Heart left ventricle (tissue), 16 donors: ENCODE measurements around the gene LRRC37B. TPM values are rescaled to one million over a fixed set of nuclear protein-coding genes. Genes with fewer than 3 reads are reported as not detected.

ENCODE experiments used
- ATAC-seq, 4 donors: fragments of 200-7000 bp; cut with Tn5 transposase; one replicate each; pipeline ENCODE4 v1.9.1; 2020 to 2022; ENCODE audit warnings: moderate library complexity in 4 of 4, mild to moderate bottlenecking in 3 of 4, moderate number of reproducible peaks in 1 of 4
- DNase-seq, 5 donors: peaks; one replicate each; pipeline ENCODE4 v3.0.0-alpha.2; 2020
- H3K27ac ChIP-seq, 12 donors: fragments of 200-600 bp; sonication (generic) in 4 of 12; one replicate each; pipeline versions ENCODE4 v1.5.0 to v1.8.0; 2016 to 2022; ENCODE audit warnings: mild to moderate bottlenecking in 2 of 12
- H3K27me3 ChIP-seq, 9 donors: fragments of 200-600 bp; sonication (generic) in 2 of 9; one replicate each; pipeline versions ENCODE4 v1.5.1 to v1.8.0; 2016 to 2022; ENCODE audit warnings: mild to moderate bottlenecking in 3 of 9
- H3K36me3 ChIP-seq, 9 donors: fragments of 200-600 bp; sonication (generic) in 2 of 9; one replicate each; pipeline versions ENCODE4 v1.5.0 to v1.8.0; 2018 to 2022; ENCODE audit warnings: mild to moderate bottlenecking in 2 of 9
- H3K4me1 ChIP-seq, 12 donors: fragments of 200-600 bp; sonication (generic) in 4 of 12; one replicate each; pipeline versions ENCODE4 v1.5.0 to v1.8.0; 2016 to 2022; ENCODE audit warnings: mild to moderate bottlenecking in 3 of 12
- H3K4me3 ChIP-seq, 12 donors: fragments of 200-600 bp; sonication (generic) in 4 of 12; one replicate each; pipeline versions ENCODE4 v1.5.0 to v1.8.0; 2017 to 2022; ENCODE audit warnings: mild to moderate bottlenecking in 9 of 12, moderate library complexity in 4 of 12
- H3K9me3 ChIP-seq, 12 donors: fragments of 200-600 bp; sonication (generic) in 4 of 12; one replicate each; pipeline versions ENCODE4 v1.5.0 to v1.8.0; 2016 to 2022; ENCODE audit warnings: mild to moderate bottlenecking in 1 of 12
- POLR2A ChIP-seq, 2 donors: fragments of 450-650 bp; IDR thresholded peaks; one replicate each; pipeline ENCODE4 v1.6.1; 2017; ENCODE audit warnings: antibody characterized with exemption in 2 of 2, mild to moderate bottlenecking in 2 of 2, moderate library complexity in 2 of 2
- WGBS, 4 donors: extraction: QIAGEN DNeasy Blood & Tissue Kit in 2 of 4; methylation state at CpG; one replicate each; pipeline versions ENCODE4 v1.1.5 to v1.1.7; 2013 to 2018; 5-methylcytosine and 5-hydroxymethylcytosine counted together
- intact Hi-C, 10 donors: fragments of 100-400 bp; cut with DNase I; formaldehyde crosslinking; loops; one replicate each; pipeline versions ENCODE4 v1.11.1 to v1.14.2; 2022
- polyA plus RNA-seq, 2 donors: library from polyadenylated mRNA; stranded (reverse); fragments of 200-250 nt; gene quantifications; one replicate each; pipeline ENCODE4 v1.2.3, GENCODE V29; 2013
- total RNA-seq, 9 donors: library from RNA; depleted of rRNA in 2 of 9; stranded (reverse); fragments of >200 nt in 2 of 9; fragmentation: NEBNext Ultra II Directional in 3 of 9; extraction: Animal tissue kit (Norgen Biotek cat#: 25700) in 3 of 9; gene quantifications; one replicate each; pipeline versions ENCODE4 v1.1.0 to v1.2.4, GENCODE V29; 2016 to 2023
- TF ChIP-seq, protein P1 (sequence below), 12 donors: fragments of 200-600 bp; sonication (generic) in 4 of 12; IDR thresholded peaks; one replicate each; pipeline versions ENCODE4 v1.5.0 to v1.8.0; 2018 to 2022; ENCODE audit warnings: antibody characterized with exemption in 12 of 12, mild to moderate bottlenecking in 5 of 12
- donor health status: ischemic (EF 13 %, LVEDD 7.1; RV severe dilation, severe dysfunction).
- donor health status: healthy with polysubstance abuse.
- donor health status: DM: no; HTN: yes; CAD: no.
- donor health status: DM: no; HTN: no; CAD: no.
- donor health status: ischemic (EF 25% LVEDD 6.9; RV normal size, moderate dysfunction).
- donor health status: ischemic (EF 25% LVEDD 5.7; RV mildly dilated, moderate dysfunction).
- donor health status: healthy.
- donor health status: DM: yes; HTN: yes; CAD: no.
- donor health status: ischemic (EF 35%, LVEDD 5.7; RV mildly dilated, moderate dysfunction).
- donor health status: nonischemic (EF 11% LVEDD 7.7; RV severe dilation, severe dysfunction).
- donor health status: DM: yes; HTN: yes; CAD: no.
- donor health status: PGD.
- donor health status: ischemic (EF 29% LVEDD 5.4; RV normal size, mild dysfunction).
- donor health status: nonischemic (EF 23%, LVEDD 6.1; RV moderate dilation, normal function).

The LRRC37B gene
- total and polyA plus RNA-seq, 11 donors, result 2.3 to 10.6 (median 3.2) TPM

DNA sequence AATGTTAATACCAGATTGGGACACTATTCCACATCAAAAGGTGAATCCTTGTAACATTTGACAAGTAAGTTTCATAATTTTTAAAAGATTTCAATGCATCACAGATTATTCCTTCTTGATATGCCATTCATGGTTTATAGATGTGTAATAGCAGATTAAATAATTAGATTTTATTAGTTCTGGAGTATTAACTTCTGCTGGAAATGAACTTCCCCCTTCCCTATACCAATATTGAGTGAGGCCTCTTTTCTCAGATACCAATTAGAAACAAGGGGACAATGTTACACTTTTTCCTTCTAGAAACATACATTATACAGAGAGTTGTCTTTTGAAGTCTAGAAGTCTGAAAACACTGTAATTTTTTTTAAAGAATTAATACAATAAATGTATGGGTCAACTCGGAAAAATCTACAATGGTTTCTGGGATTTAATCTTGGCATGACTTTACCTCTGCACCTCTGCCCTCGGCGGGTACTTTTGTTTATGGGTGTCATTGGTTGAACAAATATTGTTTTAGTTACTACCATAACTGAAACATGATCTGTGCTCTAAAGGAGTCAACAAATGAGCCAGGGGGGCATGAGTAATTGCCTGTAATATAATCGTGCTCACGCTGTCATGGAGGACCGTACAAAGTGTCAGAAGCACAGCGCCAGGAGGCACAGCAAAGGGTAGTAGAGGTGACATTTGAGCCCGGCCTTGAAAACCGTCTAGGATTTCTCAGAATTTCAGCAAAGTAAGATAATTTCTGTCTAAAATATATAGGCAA lies 8.2 kb downstream of the LRRC37B start:
- Histone ChIP-seq H3K27me3 (no peaks in the 10 kb centered on the region), H3K9me3 (no peaks in the 10 kb centered on the region), H3K36me3 (peaks cover 0 to 17% (median 4%) of the 10 kb centered on the region in 9 donors), H3K27ac (peak overlapping the region in 1 of 12 donors; percentile 8), H3K4me1 (peaks cover 0 to 15% (median 0%) of the 10 kb centered on the region in 12 donors), H3K4me3 (no peak overlapping the region)
- 92 to 95% (median 93%) methylated on average over 9 of the region's 9 CpGs for WGBS, 4 donors
- TF ChIP-seq, protein P1, sequence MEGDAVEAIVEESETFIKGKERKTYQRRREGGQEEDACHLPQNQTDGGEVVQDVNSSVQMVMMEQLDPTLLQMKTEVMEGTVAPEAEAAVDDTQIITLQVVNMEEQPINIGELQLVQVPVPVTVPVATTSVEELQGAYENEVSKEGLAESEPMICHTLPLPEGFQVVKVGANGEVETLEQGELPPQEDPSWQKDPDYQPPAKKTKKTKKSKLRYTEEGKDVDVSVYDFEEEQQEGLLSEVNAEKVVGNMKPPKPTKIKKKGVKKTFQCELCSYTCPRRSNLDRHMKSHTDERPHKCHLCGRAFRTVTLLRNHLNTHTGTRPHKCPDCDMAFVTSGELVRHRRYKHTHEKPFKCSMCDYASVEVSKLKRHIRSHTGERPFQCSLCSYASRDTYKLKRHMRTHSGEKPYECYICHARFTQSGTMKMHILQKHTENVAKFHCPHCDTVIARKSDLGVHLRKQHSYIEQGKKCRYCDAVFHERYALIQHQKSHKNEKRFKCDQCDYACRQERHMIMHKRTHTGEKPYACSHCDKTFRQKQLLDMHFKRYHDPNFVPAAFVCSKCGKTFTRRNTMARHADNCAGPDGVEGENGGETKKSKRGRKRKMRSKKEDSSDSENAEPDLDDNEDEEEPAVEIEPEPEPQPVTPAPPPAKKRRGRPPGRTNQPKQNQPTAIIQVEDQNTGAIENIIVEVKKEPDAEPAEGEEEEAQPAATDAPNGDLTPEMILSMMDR (IDR thresholded peaks at IDR 0.05), result no peak
- no peak for TF ChIP-seq POLR2A (IDR thresholded peaks at IDR 0.05)
- ATAC-seq, result no peak
- intact Hi-C loops, result no loop called here
- no peak for DNase-seq

DNA sequence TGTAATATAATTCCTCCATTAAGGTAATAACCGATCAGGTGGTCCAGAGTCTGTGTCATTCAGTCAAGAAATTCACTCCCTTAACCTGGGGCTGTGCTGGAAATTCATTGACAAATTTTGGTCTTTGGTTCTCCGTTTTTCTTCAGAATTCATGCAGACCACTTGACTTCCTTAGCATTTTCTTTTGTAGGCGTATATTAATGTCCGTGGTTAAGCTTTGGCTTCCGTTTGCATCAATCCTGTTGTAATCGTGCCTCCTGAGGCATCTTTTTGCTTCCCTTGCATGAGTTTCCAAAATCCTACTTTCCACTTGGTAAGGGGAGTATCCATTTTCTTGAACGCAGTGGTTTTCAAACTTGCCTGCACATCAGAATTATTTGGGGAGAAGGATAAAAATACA lies 9.0 kb downstream of the LRRC37B start:
- peak overlapping the region in 1 of 12 donors; percentile 8 for H3K27ac ChIP-seq
- ATAC-seq, result no peak
- WGBS, 4 donors, result 82 to 92% (median 89%) methylated on average over 7 of the region's 7 CpGs

DNA sequence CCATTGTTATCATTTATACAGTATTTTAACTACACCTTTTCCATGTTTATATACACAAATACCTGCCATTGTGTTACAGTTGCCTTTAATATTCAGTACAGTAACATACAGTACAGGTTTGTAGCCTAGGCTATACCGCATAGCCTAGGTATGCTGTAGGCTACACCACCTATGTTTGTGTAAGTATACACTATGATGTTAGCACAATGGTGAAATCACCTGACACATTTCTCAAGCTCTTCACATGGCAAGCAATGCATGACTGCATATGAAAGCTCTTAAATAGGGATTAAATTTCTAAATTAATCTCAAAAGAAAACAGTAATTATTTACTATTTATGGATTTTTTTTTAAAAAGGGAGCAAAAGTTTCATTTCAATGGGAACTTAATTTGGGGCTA lies 12.0 kb downstream of the LRRC37B start:
- ATAC-seq (no peak), DNase-seq (no peak)
- Histone ChIP-seq H3K36me3 (peaks cover 0 to 38% (median 23%) of the 10 kb centered on the region in 9 donors), H3K9me3 (no peaks in the 10 kb centered on the region), H3K4me1 (peaks cover 0 to 10% (median 0%) of the 10 kb centered on the region in 12 donors), H3K27me3 (no peaks in the 10 kb centered on the region), H3K4me3 (no peak overlapping the region), H3K27ac (no peak overlapping the region)
- TF ChIP-seq, protein P1 (IDR thresholded peaks at IDR 0.05), result no peak
- TF ChIP-seq POLR2A (IDR thresholded peaks at IDR 0.05), result no peak
- intact Hi-C loops, result no loop called here
- WGBS, 4 donors, result 95 to 100% (median 97%) methylated on average over 1 of the region's 1 CpG

More for the DNA sequence above, 9.0 kb downstream of the LRRC37B start:
- Histone ChIP-seq H3K4me3 (no peak overlapping the region), H3K27me3 (no peaks in the 10 kb centered on the region), H3K4me1 (peaks cover 0 to 15% (median 0%) of the 10 kb centered on the region in 12 donors), H3K36me3 (peaks cover 0 to 22% (median 9%) of the 10 kb centered on the region in 9 donors), H3K9me3 (no peaks in the 10 kb centered on the region)
- no peak for TF ChIP-seq POLR2A (IDR thresholded peaks at IDR 0.05)
- TF ChIP-seq, protein P1 (IDR thresholded peaks at IDR 0.05), result no peak
- intact Hi-C loops, result no loop called here
- no peak for DNase-seq

DNA sequence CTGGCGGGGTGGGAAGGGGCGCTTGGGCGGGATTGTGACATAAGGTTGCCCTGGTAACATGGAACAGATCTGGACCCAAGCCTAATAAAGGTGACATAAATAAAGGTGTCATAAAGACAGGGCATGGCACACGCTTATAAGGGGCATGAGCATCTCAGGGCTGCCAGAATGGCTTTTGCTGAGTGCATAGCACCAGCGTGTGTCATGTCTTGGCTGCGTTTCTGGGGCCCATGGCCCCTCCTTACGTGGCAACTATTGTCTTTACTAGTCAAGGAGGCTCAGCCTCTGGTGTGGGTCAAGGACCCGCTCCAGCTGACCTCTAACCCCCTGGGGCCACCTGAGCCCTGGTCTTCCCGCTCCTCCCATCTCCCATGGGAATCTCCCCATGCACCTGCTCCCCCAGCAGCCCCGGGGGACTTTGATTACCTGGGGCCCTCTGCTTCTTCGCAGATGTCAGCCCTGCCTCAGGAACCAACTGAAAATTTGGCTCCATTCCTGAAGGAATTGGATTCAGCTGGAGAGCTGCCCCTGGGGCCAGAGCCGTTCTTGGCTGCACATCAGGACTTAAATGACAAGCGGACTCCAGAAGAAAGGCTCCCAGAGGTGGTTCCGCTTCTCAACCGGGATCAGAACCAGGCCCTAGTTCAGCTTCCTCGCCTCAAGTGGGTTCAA lies 13.9 kb downstream of the LRRC37B start:
- no peaks in the 10 kb centered on the region for H3K27me3 ChIP-seq
- 70 to 81% (median 78%) methylated on average over 14 to 16 of the region's 16 CpGs for WGBS, 4 donors
- H3K36me3 ChIP-seq, result peaks cover 0 to 39% (median 24%) of the 10 kb centered on the region in 9 donors
- H3K9me3 ChIP-seq, result no peaks in the 10 kb centered on the region
- no peak overlapping the region for H3K4me3 ChIP-seq
- H3K4me1 ChIP-seq, result peaks cover 0 to 7% (median 0%) of the 10 kb centered on the region in 12 donors
- ATAC-seq (no peak), DNase-seq (no peak)
- intact Hi-C loops, result no loop called here
- TF ChIP-seq, protein P1 (IDR thresholded peaks at IDR 0.05), result no peak
- no peak for TF ChIP-seq POLR2A (IDR thresholded peaks at IDR 0.05)
- H3K27ac ChIP-seq, result no peak overlapping the region
